GM12875 (cell line): Measurements from ENCODE around the gene ACTL8.

Experiments
- H3K4me3 ChIP-seq: one replicate; pipeline ENCODE4 v1.5.1; 2011; ENCODE audit warnings: low read depth, low read length, control low read depth
- CTCF ChIP-seq: IDR thresholded peaks from 2 replicates; pipeline ENCODE4 v1.5.1; 2011; ENCODE audit warnings: low read depth, mild to moderate bottlenecking, control low read depth, inconsistent platforms, low read length, moderate library complexity, borderline replicate concordance; ENCODE audit not compliant: insufficient read depth

The ACTL8 gene

GRCh38 chr1:17717594-17718535 is 37.3 kb upstream of the ACTL8 start:
- no peak for TF ChIP-seq CTCF
- H3K4me3 ChIP-seq = no peak overlapping the region

GRCh38 chr1:17719874-17720273 is 35.3 kb upstream of the ACTL8 start:
- H3K4me3 ChIP-seq = no peak overlapping the region
- no peak for TF ChIP-seq CTCF

GRCh38 chr1:17721444-17721843 is 33.7 kb upstream of the ACTL8 start:
- no peak for TF ChIP-seq CTCF

GRCh38 chr1:17723684-17724083 is 31.4 kb upstream of the ACTL8 start:
- no peak for TF ChIP-seq CTCF
- no peak overlapping the region for H3K4me3 ChIP-seq

More at GRCh38 chr1:17721444-17721843, 33.7 kb upstream of the ACTL8 start:
- no peak overlapping the region for H3K4me3 ChIP-seq

- TF ChIP-seq CTCF = no peak
Observed at GRCh38 chr1:17724150-17724549, 31.0 kb upstream of the ACTL8 start.

GRCh38 chr1:17725084-17725719 is 29.9 kb upstream of the ACTL8 start:
- no peak for TF ChIP-seq CTCF

More at GRCh38 chr1:17724150-17724549, 31.0 kb upstream of the ACTL8 start:
- no peak overlapping the region for H3K4me3 ChIP-seq

More at GRCh38 chr1:17725084-17725719, 29.9 kb upstream of the ACTL8 start:
- H3K4me3 ChIP-seq = no peak overlapping the region
